SK-N-SH treated with all-trans-retinoic acid at 6 μM for 48 hours (cell line): ENCODE measurements around the gene GRHL3.

Experiments used
- BACH2 ChIP-seq: fragments of 250-450 bp; sonication (Bioruptor Pico); IDR thresholded peaks from 2 replicates; pipeline ENCODE4 v1.9.0; 2021; ENCODE audit warnings: mild to moderate bottlenecking, borderline replicate concordance
- RARB ChIP-seq: fragments of 250-450 bp; sonication (Bioruptor Pico); IDR thresholded peaks from 2 replicates; pipeline ENCODE4 v1.8.0; 2021; ENCODE audit warnings: mild to moderate bottlenecking, moderate library complexity
- TCF4 ChIP-seq: fragments of 250-450 bp; sonication (Bioruptor Pico); IDR thresholded peaks from 2 replicates; pipeline ENCODE4 v1.8.0; 2021; ENCODE audit warnings: mild to moderate bottlenecking, moderate library complexity, borderline replicate concordance
- TF ChIP-seq, protein P1 (sequence below): fragments of 250-450 bp; sonication (Bioruptor Pico); IDR thresholded peaks from 2 replicates; pipeline ENCODE4 v1.5.1; 2020; ENCODE audit warnings: low read depth, mild to moderate bottlenecking, moderate library complexity
- TF ChIP-seq, protein P2 (sequence below): fragments of 250-450 bp; sonication (Bioruptor Pico); IDR thresholded peaks from 2 replicates; pipeline ENCODE4 v1.8.0; 2020; ENCODE audit warnings: mild to moderate bottlenecking, moderate library complexity, borderline replicate concordance
- TF ChIP-seq, protein P3 (sequence below): fragments of 250-450 bp; sonication (Bioruptor Pico); IDR thresholded peaks from 2 replicates; pipeline ENCODE4 v1.8.0; 2021; ENCODE audit warnings: low read depth, mild to moderate bottlenecking, moderate library complexity, borderline replicate concordance

DNA sequence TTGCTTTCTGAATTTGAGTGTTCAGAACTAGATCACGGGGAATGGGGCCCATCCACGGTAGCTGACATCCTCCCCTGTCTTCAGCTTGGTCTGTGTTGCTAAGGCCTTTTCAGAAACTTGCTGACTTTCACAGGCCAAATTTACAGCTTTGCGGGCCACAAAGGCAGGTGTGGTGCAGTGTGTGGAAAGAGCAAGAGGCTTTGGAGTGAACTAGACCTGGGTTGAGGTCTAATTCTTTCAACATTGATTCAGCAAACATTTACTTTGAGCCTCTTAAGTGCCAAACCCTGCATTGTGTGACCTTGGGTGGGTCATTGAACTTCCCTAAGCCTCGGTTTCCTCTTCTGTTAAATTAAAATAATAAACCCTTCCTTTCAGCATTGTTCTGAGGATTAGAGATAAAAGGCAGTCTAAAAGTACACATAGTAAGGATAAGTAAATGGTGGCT lies 70.1 kb downstream of the GRHL3 start:
- TF ChIP-seq, protein P1, sequence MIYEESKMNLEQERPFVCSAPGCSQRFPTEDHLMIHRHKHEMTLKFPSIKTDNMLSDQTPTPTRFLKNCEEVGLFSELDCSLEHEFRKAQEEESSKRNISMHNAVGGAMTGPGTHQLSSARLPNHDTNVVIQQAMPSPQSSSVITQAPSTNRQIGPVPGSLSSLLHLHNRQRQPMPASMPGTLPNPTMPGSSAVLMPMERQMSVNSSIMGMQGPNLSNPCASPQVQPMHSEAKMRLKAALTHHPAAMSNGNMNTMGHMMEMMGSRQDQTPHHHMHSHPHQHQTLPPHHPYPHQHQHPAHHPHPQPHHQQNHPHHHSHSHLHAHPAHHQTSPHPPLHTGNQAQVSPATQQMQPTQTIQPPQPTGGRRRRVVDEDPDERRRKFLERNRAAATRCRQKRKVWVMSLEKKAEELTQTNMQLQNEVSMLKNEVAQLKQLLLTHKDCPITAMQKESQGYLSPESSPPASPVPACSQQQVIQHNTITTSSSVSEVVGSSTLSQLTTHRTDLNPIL, result no peak
- TF ChIP-seq, protein P2, sequence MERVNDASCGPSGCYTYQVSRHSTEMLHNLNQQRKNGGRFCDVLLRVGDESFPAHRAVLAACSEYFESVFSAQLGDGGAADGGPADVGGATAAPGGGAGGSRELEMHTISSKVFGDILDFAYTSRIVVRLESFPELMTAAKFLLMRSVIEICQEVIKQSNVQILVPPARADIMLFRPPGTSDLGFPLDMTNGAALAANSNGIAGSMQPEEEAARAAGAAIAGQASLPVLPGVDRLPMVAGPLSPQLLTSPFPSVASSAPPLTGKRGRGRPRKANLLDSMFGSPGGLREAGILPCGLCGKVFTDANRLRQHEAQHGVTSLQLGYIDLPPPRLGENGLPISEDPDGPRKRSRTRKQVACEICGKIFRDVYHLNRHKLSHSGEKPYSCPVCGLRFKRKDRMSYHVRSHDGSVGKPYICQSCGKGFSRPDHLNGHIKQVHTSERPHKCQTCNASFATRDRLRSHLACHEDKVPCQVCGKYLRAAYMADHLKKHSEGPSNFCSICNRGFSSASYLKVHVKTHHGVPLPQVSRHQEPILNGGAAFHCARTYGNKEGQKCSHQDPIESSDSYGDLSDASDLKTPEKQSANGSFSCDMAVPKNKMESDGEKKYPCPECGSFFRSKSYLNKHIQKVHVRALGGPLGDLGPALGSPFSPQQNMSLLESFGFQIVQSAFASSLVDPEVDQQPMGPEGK (CRISPR knock-in tag), result no peak
- TF ChIP-seq TCF4 (CRISPR knock-in tag) (no peak), BACH2 (CRISPR knock-in tag) (no peak), RARB (no peak)
- TF ChIP-seq, protein P3, sequence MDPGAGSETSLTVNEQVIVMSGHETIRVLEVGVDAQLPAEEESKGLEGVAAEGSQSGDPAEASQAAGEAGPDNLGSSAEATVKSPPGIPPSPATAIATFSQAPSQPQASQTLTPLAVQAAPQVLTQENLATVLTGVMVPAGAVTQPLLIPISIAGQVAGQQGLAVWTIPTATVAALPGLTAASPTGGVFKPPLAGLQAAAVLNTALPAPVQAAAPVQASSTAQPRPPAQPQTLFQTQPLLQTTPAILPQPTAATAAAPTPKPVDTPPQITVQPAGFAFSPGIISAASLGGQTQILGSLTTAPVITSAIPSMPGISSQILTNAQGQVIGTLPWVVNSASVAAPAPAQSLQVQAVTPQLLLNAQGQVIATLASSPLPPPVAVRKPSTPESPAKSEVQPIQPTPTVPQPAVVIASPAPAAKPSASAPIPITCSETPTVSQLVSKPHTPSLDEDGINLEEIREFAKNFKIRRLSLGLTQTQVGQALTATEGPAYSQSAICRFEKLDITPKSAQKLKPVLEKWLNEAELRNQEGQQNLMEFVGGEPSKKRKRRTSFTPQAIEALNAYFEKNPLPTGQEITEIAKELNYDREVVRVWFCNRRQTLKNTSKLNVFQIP, result no peak
